D341Med (cell line): ENCODE data around the gene POP7.
A peak's percentile ranks its signal among the peaks of the same experiment; 100 is the strongest.

ENCODE experiments used
- DNase-seq: peaks from one replicate; pipeline ENCODE4 v3.0.0; 2012; ENCODE audit warnings: low spot score

The POP7 gene

DNA sequence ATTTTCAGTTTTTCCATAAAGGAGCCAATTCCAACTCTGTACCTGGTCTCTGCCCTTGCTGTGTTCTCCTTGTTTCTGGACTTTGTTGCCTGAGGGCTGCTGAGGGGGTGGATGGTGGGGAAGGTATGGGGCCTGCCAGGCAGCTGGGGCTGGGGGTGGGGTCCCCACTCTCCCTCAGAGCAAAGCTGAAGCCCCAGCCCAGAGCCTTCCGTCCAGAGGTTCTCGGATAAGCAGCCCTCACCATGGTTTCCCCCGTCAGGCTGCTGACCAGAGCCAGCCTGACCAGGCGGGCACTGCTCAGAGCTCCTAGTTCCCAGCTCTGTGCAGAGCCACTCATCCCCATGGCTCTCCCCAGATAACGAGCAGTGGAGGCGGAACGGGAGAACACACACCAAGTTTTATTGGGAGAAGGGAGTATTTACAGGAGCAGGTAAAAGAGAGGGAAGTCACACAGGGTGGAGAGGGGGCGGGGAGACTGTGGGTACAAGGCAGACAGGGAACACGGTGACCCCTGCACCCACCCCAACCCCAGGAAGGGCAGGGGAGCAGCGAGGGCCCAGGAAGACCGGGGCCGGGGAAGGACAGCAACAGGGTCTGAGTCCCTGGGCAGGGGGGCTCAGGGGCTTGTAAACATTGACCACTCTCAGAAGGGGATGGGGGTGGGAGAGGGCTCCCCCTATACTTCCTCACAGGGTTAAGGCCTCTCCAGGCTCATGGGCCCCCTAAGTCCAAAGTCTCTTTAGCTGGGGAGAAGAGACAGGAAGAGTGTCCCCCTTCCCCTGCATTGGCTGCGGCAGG lies 26.6 kb upstream of the POP7 start:
- peak; percentile 30 for DNase-seq

- DNase-seq, result no peak
Observed at GRCh38 chr7:100679927-100680575, 25.9 kb upstream of the POP7 start.

DNA sequence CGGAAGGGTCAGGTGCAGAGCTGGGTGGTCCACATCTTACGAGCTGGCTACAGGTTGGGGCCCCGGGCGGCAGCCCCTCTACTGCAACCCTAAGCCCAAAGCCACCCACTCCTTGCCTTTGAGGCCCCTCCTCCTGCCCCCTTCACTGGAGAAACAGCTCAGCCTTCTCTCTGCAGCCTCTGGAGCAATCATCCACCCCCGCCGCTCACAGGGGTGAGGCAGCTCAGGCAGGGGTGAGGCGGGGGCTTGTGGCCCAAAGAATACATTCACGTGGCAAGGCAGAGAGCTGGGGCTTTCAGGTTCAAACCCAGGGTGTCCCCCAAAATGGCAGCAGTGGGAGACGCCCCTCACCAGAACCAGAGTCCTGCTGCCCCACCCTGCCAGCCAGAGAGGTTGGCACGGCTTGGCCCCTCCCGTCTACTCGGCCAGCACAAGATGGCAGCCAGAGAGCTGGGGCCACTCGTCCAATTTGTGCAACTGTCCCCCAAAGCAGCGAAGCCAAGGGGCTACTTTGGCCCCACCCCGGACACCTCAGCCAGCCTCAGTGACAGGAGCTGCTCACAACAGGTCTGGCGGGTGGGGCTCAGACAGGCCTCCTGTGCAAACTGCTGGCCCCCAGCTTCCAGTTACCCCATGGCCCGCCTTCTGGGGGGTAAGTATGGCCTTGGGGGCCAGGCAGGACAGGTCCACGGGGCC lies 25.2 kb upstream of the POP7 start:
- peak; percentile 24 for DNase-seq

- peak; percentile 34 for DNase-seq
Observed at GRCh38 chr7:100681491-100682227, 24.3 kb upstream of the POP7 start.

DNA sequence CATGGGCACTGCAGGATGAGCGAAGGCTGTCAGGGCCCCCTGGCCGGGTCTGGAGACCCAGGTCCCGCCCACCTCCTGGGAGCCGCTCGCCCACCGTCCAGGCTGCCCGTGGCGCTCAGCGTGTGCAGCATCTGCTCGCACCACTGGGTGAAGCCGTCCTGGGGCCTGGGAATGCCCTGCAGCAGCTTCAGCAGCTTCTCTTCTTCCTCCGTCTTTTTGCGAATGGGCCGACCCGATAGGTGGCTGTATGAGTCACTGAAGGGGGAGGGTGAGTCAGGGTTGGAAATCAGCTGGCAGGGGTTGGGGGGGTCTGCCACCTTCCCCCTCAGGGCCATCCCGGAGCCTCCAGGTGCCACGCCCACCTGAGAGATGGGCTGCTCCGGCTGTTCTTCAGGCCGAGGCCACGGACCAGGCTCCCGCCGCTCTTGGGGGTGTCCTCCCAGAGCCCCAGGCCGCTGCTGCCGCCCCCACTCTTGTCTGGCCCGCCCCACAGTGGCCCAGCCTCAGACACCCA lies 23.6 kb upstream of the POP7 start:
- DNase-seq, result peak; percentile 33

DNA sequence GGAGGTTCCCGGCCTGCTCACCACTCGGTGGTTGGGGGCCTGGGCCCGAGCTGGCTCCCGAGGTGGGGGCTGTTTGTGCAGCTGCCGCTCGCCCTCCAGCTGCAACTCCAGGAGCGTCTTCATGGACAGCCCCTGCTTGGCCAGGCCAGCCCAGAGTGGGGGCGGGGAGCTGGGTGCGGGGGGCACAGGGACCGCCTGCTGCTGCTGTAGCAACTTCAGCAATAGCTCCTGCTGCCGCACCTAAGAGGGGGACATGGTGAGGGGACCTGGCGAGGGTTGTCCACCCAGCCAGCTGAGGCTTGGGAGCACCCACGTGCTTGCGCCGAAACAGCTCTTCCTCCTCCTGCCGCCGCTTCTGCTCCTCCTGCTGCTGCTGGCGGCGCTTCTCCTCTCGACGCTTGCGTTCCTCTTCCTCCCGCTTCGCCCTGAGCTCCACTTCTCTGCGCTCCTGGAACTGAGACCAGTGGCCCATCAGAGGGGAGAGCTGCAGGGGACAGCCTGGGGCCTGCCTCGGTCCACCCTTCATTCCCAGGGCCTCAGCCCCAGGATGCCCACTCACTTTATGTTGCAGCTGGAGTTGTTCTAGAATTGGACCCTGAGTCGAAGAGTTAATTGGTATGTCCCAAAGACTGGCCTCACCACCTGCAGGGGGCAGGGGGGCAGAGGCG lies 22.8 kb upstream of the POP7 start:
- DNase-seq, result no peak

- DNase-seq, result no peak
Observed at GRCh38 chr7:100683659-100684533, 22.0 kb upstream of the POP7 start.

DNA sequence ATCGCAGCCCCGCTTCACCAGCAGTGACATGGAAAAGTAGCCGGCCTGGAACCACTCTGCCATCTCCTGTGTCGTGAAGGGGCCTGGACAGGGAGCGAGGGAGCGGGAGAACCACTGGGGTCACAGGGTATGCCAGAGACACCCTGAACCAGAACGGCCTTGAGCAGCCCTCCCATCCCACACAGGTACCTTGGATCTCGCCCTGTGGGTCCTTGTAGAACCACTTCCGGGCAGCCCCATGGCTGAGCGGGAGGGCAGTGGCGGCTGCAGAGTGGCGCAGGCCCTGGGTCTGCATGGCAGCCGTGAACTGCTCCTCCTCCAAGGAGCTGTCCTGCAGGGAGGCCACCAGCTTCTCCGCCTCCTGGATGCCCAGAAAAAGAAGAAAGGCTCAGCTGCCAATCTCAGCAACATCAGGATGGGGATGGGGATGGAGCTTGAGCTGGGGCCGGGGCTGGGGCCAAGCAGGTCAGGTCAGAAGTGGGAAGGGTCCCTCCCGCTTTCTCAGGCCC lies 21.3 kb upstream of the POP7 start:
- DNase-seq, result no peak

DNA sequence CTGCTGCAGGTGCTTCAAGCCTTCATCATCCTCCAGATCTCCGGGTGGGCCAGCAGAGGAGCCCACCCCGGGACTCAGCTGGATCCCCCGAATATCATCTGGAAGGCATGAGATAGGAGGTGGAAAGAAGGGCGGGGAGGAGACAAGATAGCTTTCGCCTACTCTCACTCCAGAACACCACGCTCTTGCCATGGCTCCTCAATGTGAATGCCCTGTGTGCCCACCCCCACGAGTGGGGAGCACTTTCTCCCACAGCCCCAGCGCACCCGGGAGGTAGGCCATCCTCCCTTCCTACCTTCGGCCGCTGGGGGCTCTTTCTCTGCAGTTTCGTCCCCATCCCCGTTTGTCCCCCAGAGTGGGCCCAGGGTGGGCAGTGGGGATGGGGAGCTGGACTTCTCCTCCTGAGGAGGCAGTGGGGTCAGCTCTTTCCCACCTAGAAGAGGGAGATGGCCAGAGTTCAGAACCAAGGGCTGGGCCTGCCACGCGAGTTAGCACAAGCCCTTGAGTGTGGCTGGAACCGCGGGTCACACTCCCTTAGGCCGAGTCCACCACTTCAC lies 20.8 kb upstream of the POP7 start:
- DNase-seq, result no peak

- DNase-seq, result no peak
Observed at GRCh38 chr7:100685631-100686145, 20.2 kb upstream of the POP7 start.

DNA sequence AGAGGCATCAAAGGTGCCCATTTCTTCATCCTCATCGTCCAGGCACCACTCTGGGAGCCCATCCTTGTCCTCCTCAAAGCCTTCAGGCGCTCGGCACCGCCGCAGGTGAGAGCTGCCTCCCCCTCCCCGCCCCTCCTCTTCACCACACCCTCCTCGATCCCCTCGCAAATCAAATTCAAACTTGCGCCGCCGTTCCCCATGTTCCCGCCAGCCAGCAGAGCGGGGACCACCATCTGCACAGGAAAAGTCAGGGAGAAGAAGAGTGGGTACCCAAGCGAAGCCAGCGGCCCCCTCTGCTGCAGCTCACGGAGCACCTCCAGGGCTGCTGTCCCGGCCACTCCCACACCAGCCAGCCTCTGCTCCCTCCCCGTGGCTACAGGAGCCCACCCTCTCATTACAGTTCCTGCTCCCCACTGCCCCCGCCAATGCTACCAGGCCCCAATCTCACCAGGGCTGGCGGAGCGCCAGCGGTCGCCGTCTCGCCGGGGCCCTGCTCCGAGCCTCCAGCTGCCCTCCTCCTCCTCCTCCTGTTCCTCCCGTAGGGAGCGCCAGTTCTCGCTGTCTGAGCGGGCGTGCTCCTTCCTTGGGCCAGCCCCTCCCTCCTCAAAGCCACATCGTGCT lies 19.6 kb upstream of the POP7 start:
- no peak for DNase-seq

GRCh38 chr7:100686822-100687211 lies 19.1 kb upstream of the POP7 start:
- DNase-seq, result no peak

DNA sequence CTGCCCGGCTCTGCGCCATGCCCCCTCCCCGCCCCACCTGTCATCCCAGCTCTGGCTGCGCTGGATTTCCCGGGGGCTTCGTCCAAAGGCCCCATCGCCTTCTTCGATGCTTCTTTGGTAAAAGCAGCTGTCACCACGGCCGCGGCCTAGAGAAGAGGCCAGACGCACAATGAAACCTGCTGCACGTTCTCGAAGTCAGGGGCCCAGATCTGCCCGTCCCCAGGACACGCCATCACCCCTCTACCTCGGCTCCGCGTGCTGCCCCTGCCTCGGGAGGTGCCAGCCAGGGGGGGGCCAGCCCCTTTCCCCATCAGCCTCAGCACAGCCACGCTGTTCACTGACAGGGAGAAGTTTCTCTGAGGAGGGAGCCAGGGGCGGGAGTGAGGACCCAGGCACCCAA lies 18.7 kb upstream of the POP7 start:
- no peak for DNase-seq

DNA sequence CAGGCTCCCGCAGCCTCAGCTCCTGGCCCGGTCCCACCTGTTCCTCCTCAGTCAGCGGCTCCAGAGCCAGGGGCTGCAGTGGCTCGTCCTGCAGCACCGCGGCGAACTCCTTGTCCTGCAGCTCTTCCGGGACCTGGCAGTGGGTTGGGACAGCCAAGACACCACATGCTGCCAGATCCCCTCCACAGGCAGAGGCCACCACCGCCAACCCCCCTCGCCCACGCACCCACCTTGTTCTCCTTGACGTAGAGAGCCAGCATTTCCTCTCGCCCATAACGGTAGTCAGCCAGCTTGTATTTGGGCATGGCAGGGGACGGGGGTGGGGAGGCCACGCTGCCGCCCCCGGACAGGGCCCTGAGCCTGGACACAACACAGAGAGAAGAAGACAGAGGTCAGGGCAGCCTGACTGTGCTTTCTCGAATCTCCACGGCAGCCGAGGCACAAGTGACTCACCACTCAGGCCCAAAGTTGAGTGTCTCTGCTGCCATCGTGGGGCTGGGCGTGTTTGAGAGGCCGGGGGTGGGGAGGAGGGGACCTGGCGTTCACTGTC lies 18.1 kb upstream of the POP7 start:
- DNase-seq, result no peak

- DNase-seq, result no peak
Observed at GRCh38 chr7:100688326-100688860, 17.5 kb upstream of the POP7 start.

GRCh38 chr7:100689230-100690135 lies 16.4 kb upstream of the POP7 start:
- DNase-seq, result no peak

GRCh38 chr7:100691676-100692577 lies 14.0 kb upstream of the POP7 start:
- peak; percentile 90 for DNase-seq
